AG04449 (cell line): Measurements from ENCODE around the gene JTB.

Experiments
- CTCF ChIA-PET: fragments of 350-600 bp; formaldehyde crosslinking; extraction: SDS; loops from one replicate; lab custom pipeline; 2021; ENCODE audit warnings: antibody characterized with exemption; lab: Yijun Ruan, JAX
- POLR2A ChIA-PET: fragments of 400-600, 350-600 bp; formaldehyde crosslinking; extraction: SDS; loops from one replicate; lab custom pipeline; 2020; ENCODE audit warnings: antibody characterized with exemption, inconsistent platforms; lab: Yijun Ruan, JAX
- DNase-seq: peaks from one replicate; pipeline ENCODE4 v3.0.0-alpha.2; 2010; ENCODE audit warnings: low read depth, low spot score
- H3K4me3 ChIP-seq: 2 replicates; pipeline ENCODE4 v1.5.1; 2011; ENCODE audit warnings: low read depth, mild to moderate bottlenecking, control low read depth, low read length
- TF ChIP-seq, protein P1 (sequence below): IDR thresholded peaks from one replicate; pipeline ENCODE4 v1.5.1; 2011; ENCODE audit warnings: mild to moderate bottlenecking, moderate library complexity, low read length, control low read depth, inconsistent platforms; ENCODE audit not compliant: insufficient read depth; ENCODE audit errors: missing control alignments

Gene JTB

GRCh38 chr1:153926405-153926804 is 51.1 kb downstream of the JTB start:
- H3K4me3 ChIP-seq = no peak overlapping the region
- CTCF ChIA-PET = interaction anchor here (1.1 kb wide), 2 partner anchors 20 to 60 kb away, joined by 3 to 5 read pairs; partner anchors contain the start of genes DENND4B and RAB13
- TF ChIP-seq, protein P1, sequence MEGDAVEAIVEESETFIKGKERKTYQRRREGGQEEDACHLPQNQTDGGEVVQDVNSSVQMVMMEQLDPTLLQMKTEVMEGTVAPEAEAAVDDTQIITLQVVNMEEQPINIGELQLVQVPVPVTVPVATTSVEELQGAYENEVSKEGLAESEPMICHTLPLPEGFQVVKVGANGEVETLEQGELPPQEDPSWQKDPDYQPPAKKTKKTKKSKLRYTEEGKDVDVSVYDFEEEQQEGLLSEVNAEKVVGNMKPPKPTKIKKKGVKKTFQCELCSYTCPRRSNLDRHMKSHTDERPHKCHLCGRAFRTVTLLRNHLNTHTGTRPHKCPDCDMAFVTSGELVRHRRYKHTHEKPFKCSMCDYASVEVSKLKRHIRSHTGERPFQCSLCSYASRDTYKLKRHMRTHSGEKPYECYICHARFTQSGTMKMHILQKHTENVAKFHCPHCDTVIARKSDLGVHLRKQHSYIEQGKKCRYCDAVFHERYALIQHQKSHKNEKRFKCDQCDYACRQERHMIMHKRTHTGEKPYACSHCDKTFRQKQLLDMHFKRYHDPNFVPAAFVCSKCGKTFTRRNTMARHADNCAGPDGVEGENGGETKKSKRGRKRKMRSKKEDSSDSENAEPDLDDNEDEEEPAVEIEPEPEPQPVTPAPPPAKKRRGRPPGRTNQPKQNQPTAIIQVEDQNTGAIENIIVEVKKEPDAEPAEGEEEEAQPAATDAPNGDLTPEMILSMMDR = no peak
- DNase-seq = no peak
- POLR2A ChIA-PET = no interaction called here
